B cell (primary cell): Measurements from ENCODE around the gene PWWP2B. TPM values are rescaled to one million over a fixed set of nuclear protein-coding genes. Genes with fewer than 3 reads are reported as not detected.
A peak's percentile ranks its signal among the peaks of the same experiment; 100 is the strongest.

ENCODE experiments used
- ATAC-seq: fragments of 200-7000 bp; cut with Tn5 transposase; one replicate; pipeline ENCODE4 v1.10.0; 2021; ENCODE audit warnings: low read depth, mild to moderate bottlenecking, moderate number of reproducible peaks, moderate library complexity
- CTCF ChIA-PET: fragments of 350-600 bp; sonication (Branson Sonifier 250); formaldehyde crosslinking; loops from one replicate; lab custom pipeline; 2021; ENCODE audit warnings: antibody characterized with exemption, inconsistent platforms; lab: Charles Lee
- POLR2A ChIA-PET: fragments of 350-600 bp; sonication (Branson Sonifier 250); formaldehyde crosslinking; loops from one replicate; lab custom pipeline; 2021; ENCODE audit warnings: antibody characterized with exemption; lab: Charles Lee
- DNase-seq: peaks from one replicate; pipeline ENCODE4 v3.0.0; 2013
- H2AFZ ChIP-seq: 2 replicates; pipeline ENCODE4 v1.6.1; 2012; ENCODE audit warnings: mild to moderate bottlenecking, low read depth, low read length; ENCODE audit not compliant: insufficient read depth, poor library complexity, severe bottlenecking
- H3K27ac ChIP-seq, 2 donors: 1 replicate in 1 of 2; 2 replicates in 1 of 2; pipeline ENCODE4 v1.5.1; 2012 to 2013; ENCODE audit warnings: low read length in 2 of 2, mild to moderate bottlenecking in 2 of 2, moderate library complexity in 1 of 2
- H3K27me3 ChIP-seq, 4 experiments: fragments of 200-600 bp in 1 of 4; sonication (generic) in 1 of 4; replicated peaks in 1 of 4; 1 replicate in 2 of 4; 2 replicates in 2 of 4; pipeline versions ENCODE4 v1.6.1 to v1.7.0; 2013 to 2016; ENCODE audit warnings: low read length in 3 of 4, mild to moderate bottlenecking in 2 of 4, mixed read lengths in 1 of 4, moderate library complexity in 1 of 4; ENCODE audit not compliant: insufficient read depth in 4 of 4, control insufficient read depth in 3 of 4; ENCODE audit errors: control extremely low read depth in 1 of 4
- H3K36me3 ChIP-seq, 2 experiments: replicated peaks in 1 of 2; 1 replicate in 1 of 2; 2 replicates in 1 of 2; pipeline versions ENCODE4 v1.6.1 to v1.7.1; 2013; ENCODE audit warnings: low read length in 1 of 2; ENCODE audit not compliant: insufficient read depth in 2 of 2, control insufficient read depth in 1 of 2; ENCODE audit errors: control extremely low read depth in 1 of 2, extremely low read depth in 1 of 2
- H3K4me1 ChIP-seq, 2 donors: fragments of 200-600 bp in 1 of 2; sonication (generic) in 1 of 2; 1 replicate in 1 of 2; 2 replicates in 1 of 2; pipeline versions ENCODE4 v1.5.1 to v1.6.1; 2013 to 2017; ENCODE audit warnings: low read length in 2 of 2; ENCODE audit not compliant: control insufficient read depth in 2 of 2, insufficient read depth in 2 of 2
- H3K4me2 ChIP-seq: replicated peaks from 2 replicates; pipeline ENCODE3; 2012; ENCODE audit warnings: mild to moderate bottlenecking, low read depth, low read length; ENCODE audit not compliant: poor library complexity, severe bottlenecking
- H3K4me3 ChIP-seq, 5 experiments: fragments of 200-600 bp in 1 of 5; sonication (generic) in 1 of 5; 1 replicate in 3 of 5; 2 replicates in 2 of 5; pipeline versions ENCODE4 v1.5.1 to v1.7.0; 2011 to 2016; ENCODE audit warnings: low read length in 4 of 5, mild to moderate bottlenecking in 4 of 5, low read depth in 2 of 5, control low read depth in 1 of 5, moderate library complexity in 1 of 5; ENCODE audit not compliant: insufficient read depth in 1 of 5; ENCODE audit errors: control extremely low read depth in 1 of 5, extremely low read depth in 1 of 5
- H3K79me2 ChIP-seq: fragments of 200-600 bp; sonication (generic); one replicate; pipeline ENCODE4 v1.6.0; 2016; ENCODE audit warnings: low read length; ENCODE audit not compliant: control insufficient read depth, insufficient read depth
- H3K9ac ChIP-seq: fragments of 200-600 bp; sonication (generic); 2 replicates; pipeline ENCODE4 v1.6.1; 2017; ENCODE audit warnings: mild to moderate bottlenecking, low read length, moderate library complexity
- H3K9me3 ChIP-seq, 3 donors: one replicate each; pipeline versions ENCODE4 v1.6.1 to v1.7.1; 2013; ENCODE audit warnings: low read length in 2 of 3; ENCODE audit not compliant: control insufficient read depth in 2 of 3, insufficient read depth in 1 of 3; ENCODE audit errors: control extremely low read depth in 1 of 3
- H4K20me1 ChIP-seq: 2 replicates; pipeline ENCODE4 v1.6.0; 2012; ENCODE audit warnings: mild to moderate bottlenecking, low read length; ENCODE audit not compliant: insufficient read depth, control insufficient read depth, poor library complexity, severe bottlenecking
- H3K27ac Mint-ChIP-seq: one replicate; pipeline ENCODE4 v1.8.0; 2021; ENCODE audit warnings: mixed read lengths
- H3K27me3 Mint-ChIP-seq: one replicate; pipeline ENCODE4 v1.8.0; 2021; ENCODE audit warnings: mixed read lengths
- H3K4me1 Mint-ChIP-seq: one replicate; pipeline ENCODE4 v1.8.0; 2021; ENCODE audit warnings: mixed read lengths
- H3K4me3 Mint-ChIP-seq: one replicate; pipeline ENCODE4 v1.8.0; 2021; ENCODE audit warnings: mixed read lengths
- H3K9me3 Mint-ChIP-seq: one replicate; pipeline ENCODE4 v1.8.0; 2022; ENCODE audit warnings: mixed read lengths; ENCODE audit not compliant: insufficient read depth
- EZH2 ChIP-seq: IDR thresholded peaks from 2 replicates; pipeline ENCODE4 v1.6.1; 2012; ENCODE audit warnings: borderline replicate concordance, low read depth, mild to moderate bottlenecking, moderate library complexity, low read length; ENCODE audit not compliant: insufficient read depth, poor library complexity, severe bottlenecking
- WGBS: methylation state at CpG from one replicate; pipeline ENCODE4 v1.1.5; 2013; ENCODE audit warnings: missing lambda C conversion rate; ENCODE audit not compliant: insufficient coverage; 5-methylcytosine and 5-hydroxymethylcytosine counted together
- intact Hi-C: fragments of 100-400 bp; cut with micrococcal nuclease; formaldehyde crosslinking; loops from one replicate; pipeline ENCODE4 v1.10.0; 2022
- polyA plus RNA-seq: library from polyadenylated mRNA; depleted of rRNA; stranded (reverse); fragments of >200 nt; gene quantifications from 2 replicates; pipeline ENCODE4 v1.2.3, GENCODE V29; 2012
- total RNA-seq, 2 donors: library from RNA; stranded (reverse); fragments of 120-200 nt in 1 of 2; gene quantifications; 1 replicate in 1 of 2; 2 replicates in 1 of 2; pipeline versions ENCODE4 v1.2.3 to v1.2.4, GENCODE V29; 2013 to 2022
- TF ChIP-seq, protein P1 (sequence below): fragments of 200-600 bp; IDR thresholded peaks from one replicate; pipeline ENCODE4 v1.8.0; 2022; ENCODE audit warnings: antibody characterized with exemption, mild to moderate bottlenecking

The PWWP2B gene
- total and polyA plus RNA-seq, 2 donors (not counting 1 experiment from before 2014, with no cell fraction given) = 13.6 to 34.4 TPM

DNA sequence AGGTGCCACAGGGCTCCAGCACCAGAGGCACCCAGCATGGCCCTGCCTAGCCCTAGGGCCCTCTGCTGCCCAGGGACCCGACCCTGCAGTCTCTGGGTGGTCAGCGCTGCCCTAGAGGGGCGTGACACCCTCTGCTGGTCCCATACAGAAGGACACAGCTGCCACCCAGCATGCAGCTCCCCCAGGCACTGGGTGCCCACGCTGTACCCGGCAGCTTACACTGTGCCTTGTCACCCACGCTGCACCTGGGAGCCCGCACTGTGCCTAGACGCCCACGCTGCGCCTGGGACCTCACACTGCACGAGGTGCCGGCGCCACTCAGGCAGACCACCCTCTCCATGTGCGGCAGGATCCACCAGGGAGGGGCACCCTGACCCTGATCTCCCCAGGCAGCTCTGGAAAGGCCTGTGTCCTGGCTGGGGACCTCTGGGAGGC lies 55.2 kb downstream of the PWWP2B start:
- intact Hi-C loops = loop anchor here (2.0 to 10.0 kb wide), 5 partner anchors 85 to 567 kb away; partner anchors contain the start of genes INPP5A and LRRC27
- Histone ChIP-seq H4K20me1 (no peaks in the 10 kb centered on the region), H3K9ac (peak overlapping the region; percentile 35), H3K79me2 (no peaks in the 10 kb centered on the region), H2AFZ (peak overlapping the region; percentile 45), H3K9me3 (no peaks in the 10 kb centered on the region), H3K27ac (peak overlapping the region; percentile 83 to 84), H3K27me3 (no peaks in the 10 kb centered on the region), H3K4me2 (peak overlapping the region; percentile 83), H3K4me3 (peak overlapping the region in 1 of 5 experiments; percentile 45), H3K36me3 (no peaks in the 10 kb centered on the region), H3K4me1 (peaks cover 28 to 41% of the 10 kb centered on the region in 2 donors)
- Mint-ChIP-seq H3K4me3 (peak overlapping the region; percentile 44), H3K27me3 (no peaks in the 10 kb centered on the region), H3K4me1 (peaks cover 36% of the 10 kb centered on the region), H3K27ac (peak overlapping the region; percentile 86), H3K9me3 (no peaks in the 10 kb centered on the region)
- DNase-seq = peak; percentile 59
- ChIA-PET POLR2A (interaction anchor here (0.7 to 1.0 kb wide), 4 partner anchors 9 to 63 kb away, joined by 3 read pairs; partner anchors contain the start of gene PWWP2B), CTCF (interaction anchor here (0.6 to 1.3 kb wide), 10 partner anchors 30 to 310 kb away, joined by 3 to 8 read pairs (median 3); no protein-coding TSS in a partner anchor)
- TF ChIP-seq EZH2 = no peak
- TF ChIP-seq, protein P1, sequence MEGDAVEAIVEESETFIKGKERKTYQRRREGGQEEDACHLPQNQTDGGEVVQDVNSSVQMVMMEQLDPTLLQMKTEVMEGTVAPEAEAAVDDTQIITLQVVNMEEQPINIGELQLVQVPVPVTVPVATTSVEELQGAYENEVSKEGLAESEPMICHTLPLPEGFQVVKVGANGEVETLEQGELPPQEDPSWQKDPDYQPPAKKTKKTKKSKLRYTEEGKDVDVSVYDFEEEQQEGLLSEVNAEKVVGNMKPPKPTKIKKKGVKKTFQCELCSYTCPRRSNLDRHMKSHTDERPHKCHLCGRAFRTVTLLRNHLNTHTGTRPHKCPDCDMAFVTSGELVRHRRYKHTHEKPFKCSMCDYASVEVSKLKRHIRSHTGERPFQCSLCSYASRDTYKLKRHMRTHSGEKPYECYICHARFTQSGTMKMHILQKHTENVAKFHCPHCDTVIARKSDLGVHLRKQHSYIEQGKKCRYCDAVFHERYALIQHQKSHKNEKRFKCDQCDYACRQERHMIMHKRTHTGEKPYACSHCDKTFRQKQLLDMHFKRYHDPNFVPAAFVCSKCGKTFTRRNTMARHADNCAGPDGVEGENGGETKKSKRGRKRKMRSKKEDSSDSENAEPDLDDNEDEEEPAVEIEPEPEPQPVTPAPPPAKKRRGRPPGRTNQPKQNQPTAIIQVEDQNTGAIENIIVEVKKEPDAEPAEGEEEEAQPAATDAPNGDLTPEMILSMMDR = no peak
- 49% methylated on average over 14 of the region's 14 CpGs for WGBS
- ATAC-seq = peak; percentile 6
